Ureter (tissue), 1 donor: Measurements from ENCODE around the gene NRCAM. TPM values are rescaled to one million over a fixed set of nuclear protein-coding genes. Genes with fewer than 3 reads are reported as not detected.
"Not testable (repeated sequence)": the region's sequence is repeated elsewhere in the genome, so short reads cannot be mapped to it uniquely, and the experiment has no call there.

Experiments
- DNase-seq: peaks from one replicate; pipeline ENCODE4 v3.0.0-alpha.2; 2020; ENCODE audit warnings: low spot score
- total RNA-seq: library from RNA; stranded (reverse); gene quantifications from one replicate; pipeline ENCODE4 v1.2.4, GENCODE V29; 2023
- donor health status: DM: yes; HTN: yes; CAD: no.

Gene NRCAM
- 3.6 TPM for total RNA-seq

DNA sequence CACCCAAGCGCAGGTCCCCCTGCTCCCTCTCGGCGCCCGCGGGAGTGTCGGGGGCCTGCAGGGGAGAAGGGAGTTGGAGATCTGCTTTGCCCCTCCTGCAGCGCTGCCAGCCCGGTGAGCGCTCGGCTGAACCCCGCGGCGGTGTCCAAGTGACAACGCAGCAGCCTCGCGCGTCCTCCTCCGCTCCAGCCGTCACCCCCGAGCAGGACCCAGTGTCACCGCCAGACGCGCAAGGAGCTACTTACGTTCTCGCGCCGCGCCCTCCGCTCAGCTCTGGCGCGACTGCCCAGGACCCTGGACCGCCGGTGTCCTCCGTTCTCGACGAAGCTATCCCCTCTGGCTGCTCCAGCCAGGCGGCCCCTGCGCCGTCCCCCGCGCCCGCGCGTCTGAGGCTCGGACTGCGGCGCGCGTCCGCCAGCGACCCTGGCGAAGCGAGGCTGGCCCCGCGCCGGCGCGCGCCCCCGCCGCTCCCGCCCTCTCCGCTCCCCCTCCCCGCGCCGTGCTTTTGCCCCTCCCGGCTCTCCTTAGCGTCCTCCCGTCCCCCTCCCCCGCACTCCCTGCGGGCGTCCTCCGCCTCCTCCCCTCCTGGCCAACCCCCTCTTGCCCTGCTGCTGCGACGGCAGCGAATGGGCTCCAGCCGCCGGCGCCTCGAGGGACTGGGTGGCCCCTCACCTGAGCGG lies at the start of gene NRCAM:
NRCAM (minus strand) TSS at position 439 of the 680 bp plus-strand sequence. CDS start 216,372 bp downstream, outside the sequence.
- DNase-seq, result no peak

DNA sequence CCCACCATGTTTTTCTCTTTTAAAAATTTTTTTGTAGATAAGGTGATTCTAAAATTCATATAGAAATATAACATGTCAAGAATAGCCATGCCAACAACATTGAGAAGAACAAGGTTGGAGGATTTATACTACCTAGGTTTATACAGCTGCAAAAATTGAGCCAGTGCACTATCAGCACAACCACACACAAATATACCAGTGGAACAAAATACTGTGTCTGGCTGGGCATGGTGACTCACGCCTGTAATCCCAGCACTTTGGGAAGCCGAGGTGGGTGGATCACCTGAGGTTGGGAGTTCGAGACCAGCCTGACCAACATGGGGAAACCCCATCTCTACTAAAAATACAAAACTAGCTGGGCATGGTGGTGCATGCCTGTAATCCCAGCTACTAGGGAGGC lies 48.3 kb upstream of the NRCAM start:
- DNase-seq, result not testable (repeated sequence)

DNA sequence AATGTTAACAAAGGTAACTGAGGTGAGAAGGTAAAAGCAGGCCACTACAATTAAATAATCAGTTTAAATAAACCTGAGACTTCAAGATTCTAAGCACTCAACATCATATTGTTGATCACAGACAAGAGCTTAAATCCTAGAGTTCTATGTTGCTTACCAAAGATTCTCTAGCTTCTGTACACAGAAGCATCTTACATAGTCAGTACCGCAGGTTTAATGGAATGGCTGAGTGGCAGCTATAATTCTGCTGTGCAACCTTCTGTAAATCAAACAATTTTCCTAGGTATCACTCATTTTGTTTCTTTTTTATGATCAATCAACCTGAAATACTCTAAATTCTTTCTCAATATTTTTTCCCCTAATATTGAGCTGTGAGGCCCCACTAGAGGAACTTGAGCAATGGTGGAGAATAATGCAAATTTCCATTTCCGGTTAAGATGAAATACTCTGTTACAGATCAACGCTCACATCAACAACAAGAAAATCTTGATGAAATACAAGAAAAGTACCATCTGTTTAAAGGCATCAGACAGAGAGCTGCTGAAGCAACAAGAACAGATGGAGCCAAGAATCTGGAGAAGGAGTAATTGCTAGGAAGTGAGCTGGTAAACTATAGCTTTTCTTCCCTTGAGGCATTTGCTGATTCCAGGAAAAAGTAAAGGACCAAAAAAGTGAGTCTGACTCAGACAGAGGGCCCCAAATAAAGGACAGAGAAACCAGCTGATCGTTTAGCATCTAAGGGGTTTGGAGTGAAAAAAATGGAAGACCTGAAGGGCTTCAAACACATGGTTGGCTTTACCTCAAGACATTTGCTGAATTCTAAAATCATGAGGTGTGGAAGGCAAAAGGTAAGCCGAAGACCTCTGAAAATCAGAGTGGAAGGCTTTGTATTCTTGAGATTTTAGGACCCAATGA lies 47.1 kb upstream of the NRCAM start:
- no peak for DNase-seq

DNA sequence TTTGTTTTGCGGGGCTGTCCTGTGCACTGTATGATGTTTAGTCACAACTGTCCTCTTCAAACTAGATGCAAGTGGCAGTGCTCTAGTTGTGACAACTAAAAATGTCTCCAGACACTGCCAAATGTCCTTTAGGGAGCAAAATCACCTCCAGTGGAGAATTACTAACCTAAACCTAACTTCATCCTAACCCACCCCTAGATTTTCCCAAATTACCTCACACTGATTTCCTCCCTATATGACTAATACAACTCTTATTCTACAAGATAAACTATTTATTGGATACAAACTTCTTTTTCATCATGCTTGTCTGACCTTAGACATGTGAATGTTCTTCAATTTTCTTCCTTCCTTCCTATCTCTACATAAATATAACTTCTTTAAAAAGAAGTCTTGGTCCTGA lies 43.3 kb upstream of the NRCAM start:
- DNase-seq, result no peak

DNA sequence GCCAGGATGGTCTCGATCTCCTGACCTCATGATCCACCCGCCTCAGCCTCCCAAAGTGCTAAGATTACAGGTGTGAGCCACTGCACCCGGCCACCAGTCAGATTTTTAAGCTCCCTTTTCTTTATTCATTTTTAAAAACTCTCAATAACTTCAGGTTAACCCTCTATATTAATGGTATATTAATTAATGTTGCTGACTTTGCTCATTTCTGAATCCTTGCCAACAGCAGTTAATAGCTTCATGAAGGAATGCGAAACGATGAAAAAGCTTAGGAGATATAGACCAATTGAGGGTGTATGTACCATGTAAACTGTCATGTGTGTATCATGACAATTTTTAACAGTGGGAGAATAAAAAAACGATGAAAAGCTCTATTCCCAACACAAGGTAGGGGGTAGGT lies 42.2 kb upstream of the NRCAM start:
- DNase-seq, result no peak

DNA sequence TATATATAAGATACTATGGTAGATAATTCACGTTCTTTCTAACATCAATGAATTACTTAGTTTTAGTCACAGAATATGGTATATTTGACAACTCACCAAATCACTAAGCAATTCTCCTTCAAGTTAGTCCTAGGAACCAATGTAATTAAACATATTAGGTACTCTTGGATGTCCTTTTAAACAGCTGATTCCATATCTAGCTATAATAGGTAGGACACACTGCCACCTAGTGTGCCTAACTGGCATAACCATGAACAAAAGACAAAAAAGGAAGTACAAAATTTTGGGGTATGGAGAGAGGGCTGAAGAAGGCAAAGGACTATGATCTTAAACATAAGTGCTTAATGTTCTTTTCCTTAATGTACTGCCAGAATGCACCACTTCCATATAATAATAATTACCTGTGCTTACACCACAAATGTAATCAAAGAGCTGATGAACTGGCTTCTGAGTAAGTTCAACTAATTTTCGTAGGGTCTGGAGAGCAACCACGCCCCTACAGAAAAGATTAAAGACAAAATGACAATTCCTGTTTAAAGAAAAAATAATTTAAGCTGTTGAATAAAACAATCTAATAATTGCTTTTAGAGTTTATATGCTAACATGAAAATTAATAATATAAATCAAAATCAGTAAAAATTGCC lies 41.0 kb upstream of the NRCAM start:
- no peak for DNase-seq

DNA sequence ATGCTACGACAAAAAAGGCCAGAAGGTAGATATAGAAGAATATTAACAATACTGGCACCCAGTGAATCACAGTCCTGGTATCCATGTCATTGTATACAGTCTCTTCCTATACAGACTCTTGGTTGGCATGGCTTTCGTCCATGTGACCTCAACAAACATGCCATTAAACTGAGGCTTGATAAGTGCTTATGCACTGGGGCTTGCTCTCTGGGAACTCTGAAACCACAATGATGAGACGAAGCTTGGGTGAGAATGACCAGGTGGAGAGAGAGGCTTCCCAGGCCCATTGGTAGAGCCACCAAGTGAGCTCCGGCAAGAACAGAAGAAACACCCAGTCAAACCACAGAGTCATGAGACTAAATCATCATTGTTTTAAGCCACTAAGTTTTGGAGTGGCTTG lies 36.5 kb upstream of the NRCAM start:
- no peak for DNase-seq

DNA sequence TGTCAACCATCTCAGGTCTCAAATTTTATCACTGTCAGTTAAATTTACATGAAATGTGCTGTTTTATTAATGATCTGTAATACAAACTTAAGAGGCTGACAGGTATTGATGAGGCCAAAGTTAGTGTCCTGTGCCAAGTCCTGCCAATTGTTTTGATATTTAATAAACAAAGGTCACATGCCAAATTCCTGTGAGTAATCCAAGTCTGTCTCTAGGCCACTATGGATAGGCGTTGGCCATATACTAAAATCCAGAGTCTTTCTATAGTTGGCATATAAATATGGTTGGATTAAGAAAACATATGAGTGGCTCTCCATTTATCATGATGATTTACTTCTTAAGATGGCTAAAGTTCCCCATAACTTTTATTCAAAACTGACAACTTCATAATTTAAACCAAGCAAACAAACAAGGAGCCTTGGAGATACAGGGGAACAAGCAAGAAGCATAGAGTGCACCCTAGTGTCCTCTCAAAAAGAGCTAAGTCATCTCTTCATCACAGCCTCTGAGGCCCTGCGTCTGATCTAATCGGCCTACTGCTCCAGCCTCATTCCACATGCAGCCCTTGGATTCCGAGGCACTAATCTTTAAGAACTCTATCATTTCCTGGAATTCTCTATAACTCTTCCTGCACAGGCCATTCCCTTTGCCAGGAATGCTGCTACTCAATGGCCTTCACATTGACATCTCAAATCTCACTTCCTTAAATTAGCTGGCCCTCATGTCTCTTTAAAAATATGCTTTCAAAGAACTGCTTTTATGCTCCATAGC lies 32.7 kb upstream of the NRCAM start:
- no peak for DNase-seq

DNA sequence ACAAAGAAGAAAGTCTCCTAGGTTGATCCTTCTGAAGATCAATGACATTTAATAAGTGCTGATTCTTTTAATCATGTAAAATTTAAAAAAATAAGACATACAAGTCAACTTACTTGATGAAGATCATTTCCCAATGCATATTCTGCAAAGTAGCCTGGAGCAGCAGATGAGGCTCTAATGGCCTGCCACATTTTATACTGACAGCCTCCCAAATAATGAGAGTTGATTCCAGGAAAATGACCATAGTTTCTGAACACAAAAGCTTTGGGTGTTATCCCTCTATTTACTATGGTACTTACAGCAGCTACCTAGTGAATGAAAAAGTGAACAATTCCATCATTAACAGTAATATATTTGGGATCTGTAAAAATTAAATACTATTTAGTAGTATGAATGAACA lies 31.4 kb upstream of the NRCAM start:
- no peak for DNase-seq

DNA sequence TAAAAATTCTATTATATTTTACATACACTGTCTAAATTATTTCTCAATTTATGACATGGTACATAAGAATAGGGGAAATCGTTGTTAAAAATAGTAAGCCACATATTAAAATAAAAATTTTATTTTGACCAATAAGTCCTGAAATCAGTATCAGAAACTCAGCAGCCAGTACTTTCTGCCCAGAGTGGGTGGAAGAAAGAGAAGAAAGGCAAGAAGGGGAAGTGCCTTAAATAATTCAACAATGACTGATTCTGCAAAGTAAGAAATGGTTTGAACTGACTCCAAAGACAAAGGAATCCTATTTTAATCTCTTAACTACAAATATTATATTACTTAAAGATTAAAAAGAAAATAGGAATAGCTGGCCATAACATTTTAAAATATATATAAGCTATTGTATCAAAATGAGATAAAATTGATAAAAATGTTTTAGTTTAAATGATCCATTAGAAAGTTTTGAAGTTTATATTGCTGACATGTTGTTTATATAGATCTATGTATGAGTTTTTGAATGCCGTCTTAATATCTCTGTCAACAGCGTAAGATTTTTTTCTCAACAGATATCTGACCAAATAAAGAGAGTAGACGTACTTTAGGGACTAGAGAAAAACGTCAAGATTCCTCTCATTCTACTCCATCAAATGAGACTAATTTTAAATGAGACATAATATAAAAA lies 30.2 kb upstream of the NRCAM start:
- no peak for DNase-seq

DNA sequence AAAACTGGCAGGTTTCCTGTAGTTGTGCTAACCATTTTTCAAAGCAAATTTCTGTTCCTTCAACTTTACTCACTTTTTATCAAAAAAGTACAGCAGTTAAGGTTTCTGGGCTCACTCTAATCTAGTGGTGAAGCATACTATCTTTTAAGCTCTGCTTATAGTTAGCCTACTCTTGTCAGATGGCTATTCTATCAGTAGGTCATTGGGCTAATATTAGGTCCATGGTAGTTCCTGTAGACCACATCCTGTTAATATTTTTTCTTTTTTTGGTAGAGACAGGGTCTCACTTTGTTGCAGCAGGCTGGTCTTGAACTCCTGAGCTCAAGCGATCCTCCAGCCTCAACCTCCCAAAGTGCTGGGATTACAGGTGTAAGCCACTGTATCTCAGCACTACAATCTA lies 27.9 kb upstream of the NRCAM start:
- DNase-seq, result no peak

DNA sequence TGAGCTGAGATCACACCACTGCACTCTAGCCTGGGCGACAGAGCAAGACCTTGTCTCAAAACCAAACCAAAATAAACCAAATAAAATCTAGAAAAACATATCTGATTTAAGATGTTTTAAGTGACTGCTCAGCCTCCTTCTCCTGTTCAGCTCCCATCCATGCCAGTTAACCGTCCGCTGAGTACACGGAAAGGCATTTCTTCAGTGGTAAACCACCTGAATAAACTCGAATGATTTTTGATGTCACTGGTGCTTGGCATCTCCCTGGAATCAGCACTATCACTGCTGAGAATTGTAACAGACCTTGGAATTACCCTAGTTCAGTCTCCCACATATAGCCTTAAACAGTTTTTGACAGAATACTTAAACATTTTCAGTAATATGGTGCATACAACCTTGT lies 24.1 kb upstream of the NRCAM start:
- no peak for DNase-seq

DNA sequence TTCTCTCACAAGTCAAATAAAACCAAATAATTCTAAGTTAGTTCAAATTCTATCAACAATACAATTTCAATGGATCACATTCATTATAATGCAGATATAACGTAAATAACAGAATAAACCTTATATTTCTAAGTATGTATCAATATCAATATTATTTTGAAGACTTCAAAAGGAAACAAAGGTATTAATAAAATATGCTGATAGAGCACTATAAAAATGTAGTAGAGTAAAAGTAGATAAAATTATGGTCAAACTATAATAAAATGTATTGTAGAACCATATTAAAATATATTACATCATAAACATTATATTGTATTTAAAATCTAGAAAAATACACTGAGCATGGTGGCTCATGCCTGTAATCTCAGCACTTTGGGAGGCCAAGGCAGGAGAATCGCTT lies 23.5 kb upstream of the NRCAM start:
- DNase-seq, result no peak

DNA sequence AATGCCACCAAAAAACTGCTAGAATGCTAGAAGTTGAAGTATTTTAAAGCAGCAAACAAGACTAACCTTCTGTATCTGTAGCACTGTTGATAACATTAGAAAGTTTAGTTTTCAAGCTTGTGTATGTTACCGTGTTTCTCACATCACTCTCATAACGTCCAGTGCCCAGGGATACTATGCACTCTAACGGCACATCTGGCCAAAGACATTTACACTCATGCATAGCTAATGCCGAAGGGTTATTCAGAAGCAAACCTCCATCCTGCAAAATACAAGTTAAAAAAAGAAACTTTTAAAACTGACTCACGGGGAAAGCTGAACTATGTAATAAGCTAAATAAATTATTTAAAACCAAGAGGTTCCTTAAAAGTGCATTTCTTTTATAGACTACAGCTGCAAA lies 22.9 kb upstream of the NRCAM start:
- DNase-seq, result no peak

DNA sequence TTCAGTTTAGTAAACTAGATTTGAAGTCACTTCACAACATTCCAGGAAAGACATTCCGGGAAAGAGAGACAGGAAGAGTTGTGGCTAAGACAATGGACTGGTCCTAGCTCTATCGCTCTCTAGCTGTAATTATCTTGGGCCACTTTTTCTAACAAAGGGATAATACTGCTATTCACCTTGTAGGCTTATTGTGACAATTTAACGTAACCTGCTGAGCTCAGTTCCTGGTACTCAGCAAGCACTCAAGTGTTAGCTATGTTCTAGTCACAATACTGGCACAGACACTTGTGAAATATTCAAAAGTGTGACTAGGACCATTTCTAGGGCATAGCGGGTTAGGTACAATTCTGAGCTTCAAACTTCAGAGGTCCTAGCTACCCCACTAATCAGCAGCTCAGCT lies 12.0 kb upstream of the NRCAM start:
- no peak for DNase-seq

DNA sequence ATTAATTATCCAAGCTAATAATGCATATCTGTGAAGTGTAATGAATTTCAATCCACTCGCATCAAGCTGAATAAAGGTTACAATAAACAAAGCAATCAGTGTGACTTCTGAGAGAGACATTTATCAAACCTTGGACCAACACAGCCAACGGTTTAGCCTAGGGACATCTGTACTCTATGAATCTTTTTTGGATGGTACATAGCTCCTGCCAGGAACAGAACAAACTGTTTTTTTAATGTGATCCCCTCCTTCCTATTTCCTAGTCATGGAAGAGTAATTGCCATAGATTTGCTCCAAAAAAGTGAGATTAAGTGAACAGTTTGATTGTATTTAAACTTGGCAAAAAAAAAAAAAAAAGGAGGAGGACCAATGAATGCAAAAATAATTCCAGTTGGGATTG lies 11.2 kb upstream of the NRCAM start:
- no peak for DNase-seq

DNA sequence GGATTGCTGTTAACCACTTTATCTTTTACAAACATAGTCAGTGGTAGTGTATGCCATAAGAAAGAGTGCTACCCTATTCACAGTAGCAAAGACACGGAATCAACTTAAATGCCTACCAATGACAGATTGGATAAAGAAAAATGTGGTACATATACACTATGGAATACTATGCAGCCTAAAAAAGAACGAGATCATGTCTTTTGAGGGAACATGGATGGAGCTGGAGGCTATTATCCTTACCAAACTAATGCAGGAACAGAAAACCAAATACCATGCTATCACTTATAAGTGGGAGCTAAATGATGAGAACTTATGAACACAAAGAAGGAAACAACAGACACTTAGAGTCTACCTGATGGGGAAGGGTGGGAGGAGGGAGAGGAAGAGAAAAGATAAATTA lies 10.1 kb upstream of the NRCAM start:
- DNase-seq, result not testable (repeated sequence)

DNA sequence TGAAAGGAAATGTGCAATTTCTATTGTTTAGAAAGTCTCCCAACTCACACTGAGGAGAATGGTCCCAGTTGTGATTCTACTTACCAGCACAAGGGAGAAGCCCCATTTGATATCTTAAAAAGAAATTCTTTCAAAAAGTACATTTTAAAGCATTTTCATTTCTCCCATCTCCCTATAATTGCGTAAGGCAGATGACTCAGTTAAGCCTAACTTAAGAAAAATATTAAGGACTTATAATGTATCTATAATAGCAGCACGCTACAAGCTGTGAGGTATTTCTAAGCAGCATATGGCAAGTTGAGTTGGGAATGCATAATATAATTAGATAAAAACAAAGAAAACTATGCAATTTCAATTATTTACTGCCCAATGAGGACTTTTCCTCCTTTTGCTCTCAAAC lies 8.5 kb upstream of the NRCAM start:
- no peak for DNase-seq

DNA sequence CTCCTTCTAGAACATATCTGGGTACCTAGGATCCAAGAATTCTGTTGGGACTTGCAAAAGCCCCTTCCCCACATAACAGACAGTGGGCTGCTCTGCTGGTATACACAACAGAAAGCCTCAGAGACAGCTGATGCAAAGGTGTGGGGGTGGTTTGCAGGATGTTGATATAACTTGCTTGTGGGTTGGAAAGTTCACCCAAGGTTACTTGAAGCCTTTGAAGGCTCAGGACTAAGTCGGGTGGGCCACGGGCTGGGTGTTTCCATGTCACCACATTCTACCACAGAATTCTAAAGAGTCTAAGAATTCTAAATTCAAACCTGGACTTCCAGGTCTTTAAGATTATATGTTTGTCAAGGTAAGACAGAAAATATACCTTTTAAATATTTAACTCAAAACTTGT lies 7.4 kb upstream of the NRCAM start:
- no peak for DNase-seq

DNA sequence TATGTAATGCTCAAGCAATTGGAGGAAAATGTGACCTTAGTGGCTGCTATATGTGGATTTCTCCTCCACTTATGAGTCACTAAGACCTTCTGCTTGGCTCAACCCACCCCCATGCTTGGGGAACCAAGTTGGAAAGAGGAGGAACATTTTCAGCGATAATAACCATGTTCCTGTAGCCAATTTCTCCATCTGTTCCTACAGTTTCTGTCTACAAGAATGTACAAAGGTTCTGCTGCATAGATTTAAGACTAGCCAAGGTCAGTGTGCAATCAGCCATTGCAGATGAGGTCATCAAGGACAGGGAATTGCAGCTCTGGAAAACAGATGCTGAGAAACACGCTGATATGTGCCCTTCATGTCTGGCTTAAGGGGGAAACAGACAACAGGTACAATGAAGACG lies 5.6 kb upstream of the NRCAM start:
- no peak for DNase-seq

DNA sequence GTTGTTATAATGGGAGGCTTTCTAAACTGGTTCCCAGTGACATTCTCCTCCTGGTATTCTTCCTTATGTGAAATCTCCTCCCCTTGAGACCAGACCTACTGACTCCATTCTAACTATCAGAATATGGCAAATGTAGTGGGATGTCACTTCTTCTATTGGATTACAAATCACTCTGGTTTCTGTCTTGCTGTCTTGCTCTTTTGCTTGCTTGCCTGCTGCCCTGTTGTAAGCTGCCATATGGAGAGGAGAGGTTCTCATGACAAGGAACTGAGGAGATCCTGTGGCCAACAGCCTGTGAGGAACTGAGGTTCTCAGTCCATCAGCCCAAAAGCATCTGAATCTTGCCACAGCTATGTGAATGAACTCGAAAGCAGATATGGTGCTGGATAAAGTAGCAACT lies 4.7 kb upstream of the NRCAM start:
- no peak for DNase-seq
